AG04450 (cell line): ENCODE results near the gene MESD. TPM values are rescaled to one million over a fixed set of nuclear protein-coding genes. Genes with fewer than 3 reads are reported as not detected.

Experiments
- CTCF ChIA-PET: fragments of 300-600, 350-600 bp; formaldehyde crosslinking; extraction: SDS; loops from one replicate; lab custom pipeline; 2022; ENCODE audit warnings: antibody characterized with exemption, inconsistent platforms; lab: Charles Lee
- POLR2A ChIA-PET: fragments of 350-600 bp; formaldehyde crosslinking; extraction: SDS; loops from one replicate; lab custom pipeline; 2021; ENCODE audit warnings: antibody characterized with exemption, inconsistent platforms; lab: Yijun Ruan, JAX
- DNase-seq: peaks from one replicate; pipeline ENCODE4 v3.0.0-alpha.2; 2011; ENCODE audit warnings: low read depth, low spot score
- H3K27ac ChIP-seq: one replicate; pipeline ENCODE4 v1.5.1; 2012; ENCODE audit warnings: low read depth, low read length, control low read depth
- H3K27me3 ChIP-seq: one replicate; pipeline ENCODE4 v1.6.0; 2012; ENCODE audit warnings: low read length; ENCODE audit not compliant: control insufficient read depth, insufficient read depth
- H3K4me3 ChIP-seq: 2 replicates; pipeline ENCODE4 v1.5.1; 2011; ENCODE audit warnings: mild to moderate bottlenecking, low read depth, low read length, control low read depth
- H3K9me3 ChIP-seq: 2 replicates; pipeline ENCODE4 v1.5.1; 2012; ENCODE audit warnings: low read length; ENCODE audit not compliant: control insufficient read depth, insufficient read depth
- polyA plus RNA-seq: library from polyadenylated mRNA; depleted of rRNA; stranded (reverse); fragments of >200 nt; gene quantifications from 2 replicates; pipeline ENCODE4 v1.2.3, GENCODE V29; 2011
- TF ChIP-seq, protein P1 (sequence below): IDR thresholded peaks from 2 replicates; pipeline ENCODE4 v1.5.1; 2011; ENCODE audit warnings: low read depth, low read length, control low read depth, inconsistent platforms

The MESD gene
- polyA plus RNA-seq, 1 experiment: 23.9 TPM

- Histone ChIP-seq H3K9me3 (peaks cover 6% of the 10 kb centered on the region; the same call in 1 of the 2 replicates), H3K4me3 (peak overlapping the region; percentile 83; the same call in 1 of the 2 replicates), H3K27ac (no peak overlapping the region), H3K27me3 (no peaks in the 10 kb centered on the region)
- ChIA-PET POLR2A (no interaction called here), CTCF (interaction anchor here (2.0 kb wide), 1 partner anchor 263 kb away, joined by 6 read pairs; no protein-coding TSS in a partner anchor)
- TF ChIP-seq, protein P1, sequence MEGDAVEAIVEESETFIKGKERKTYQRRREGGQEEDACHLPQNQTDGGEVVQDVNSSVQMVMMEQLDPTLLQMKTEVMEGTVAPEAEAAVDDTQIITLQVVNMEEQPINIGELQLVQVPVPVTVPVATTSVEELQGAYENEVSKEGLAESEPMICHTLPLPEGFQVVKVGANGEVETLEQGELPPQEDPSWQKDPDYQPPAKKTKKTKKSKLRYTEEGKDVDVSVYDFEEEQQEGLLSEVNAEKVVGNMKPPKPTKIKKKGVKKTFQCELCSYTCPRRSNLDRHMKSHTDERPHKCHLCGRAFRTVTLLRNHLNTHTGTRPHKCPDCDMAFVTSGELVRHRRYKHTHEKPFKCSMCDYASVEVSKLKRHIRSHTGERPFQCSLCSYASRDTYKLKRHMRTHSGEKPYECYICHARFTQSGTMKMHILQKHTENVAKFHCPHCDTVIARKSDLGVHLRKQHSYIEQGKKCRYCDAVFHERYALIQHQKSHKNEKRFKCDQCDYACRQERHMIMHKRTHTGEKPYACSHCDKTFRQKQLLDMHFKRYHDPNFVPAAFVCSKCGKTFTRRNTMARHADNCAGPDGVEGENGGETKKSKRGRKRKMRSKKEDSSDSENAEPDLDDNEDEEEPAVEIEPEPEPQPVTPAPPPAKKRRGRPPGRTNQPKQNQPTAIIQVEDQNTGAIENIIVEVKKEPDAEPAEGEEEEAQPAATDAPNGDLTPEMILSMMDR: no peak
- DNase-seq: no peak
Measured at GRCh38 chr15:81003097-81003350, 13.4 kb upstream of the MESD start.

DNA sequence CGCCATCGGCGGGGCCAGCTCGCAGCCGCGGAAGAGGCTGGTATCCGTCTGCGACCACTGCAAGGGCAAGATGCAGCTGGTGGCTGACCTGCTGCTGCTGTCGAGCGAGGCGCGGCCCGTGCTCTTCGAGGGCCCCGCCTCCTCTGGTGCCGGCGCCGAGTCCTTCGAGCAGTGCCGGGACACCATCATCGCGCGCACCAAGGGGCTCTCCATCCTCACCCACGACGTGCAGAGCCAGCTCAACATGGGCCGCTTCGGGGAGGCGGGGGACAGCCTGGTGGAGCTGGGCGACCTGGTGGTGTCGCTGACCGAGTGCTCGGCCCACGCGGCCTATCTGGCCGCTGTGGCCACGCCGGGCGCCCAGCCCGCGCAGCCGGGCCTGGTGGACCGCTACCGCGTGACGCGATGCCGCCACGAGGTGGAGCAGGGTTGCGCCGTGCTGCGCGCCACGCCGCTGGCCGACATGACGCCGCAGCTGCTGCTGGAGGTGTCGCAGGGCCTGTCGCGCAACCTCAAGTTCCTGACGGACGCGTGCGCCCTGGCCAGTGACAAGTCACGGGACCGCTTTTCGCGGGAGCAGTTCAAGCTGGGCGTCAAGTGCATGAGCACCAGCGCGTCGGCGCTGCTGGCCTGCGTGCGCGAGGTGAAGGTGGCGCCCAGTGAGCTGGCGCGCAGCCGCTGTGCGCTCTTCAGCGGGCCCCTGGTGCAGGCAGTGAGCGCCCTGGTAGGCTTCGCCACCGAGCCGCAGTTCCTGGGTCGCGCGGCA, 12.9 kb upstream of the MESD start:
- Histone ChIP-seq H3K27me3 (no peaks in the 10 kb centered on the region), H3K27ac (no peak overlapping the region), H3K9me3 (peaks cover 6% of the 10 kb centered on the region; the same call in 1 of the 2 replicates), H3K4me3 (peak overlapping the region; percentile 83)
- DNase-seq: no peak
- POLR2A ChIA-PET: no interaction called here
- CTCF ChIA-PET: interaction anchor here (2.0 to 2.3 kb wide), 2 partner anchors 264 kb away, joined by 6 to 15 read pairs; no protein-coding TSS in a partner anchor
- TF ChIP-seq, protein P1: no peak

- CTCF ChIA-PET: interaction anchor here (2.3 kb wide), 1 partner anchor 264 kb away, joined by 15 read pairs; no protein-coding TSS in a partner anchor
Measured at GRCh38 chr15:81002009-81002330, 12.4 kb upstream of the MESD start.

DNA sequence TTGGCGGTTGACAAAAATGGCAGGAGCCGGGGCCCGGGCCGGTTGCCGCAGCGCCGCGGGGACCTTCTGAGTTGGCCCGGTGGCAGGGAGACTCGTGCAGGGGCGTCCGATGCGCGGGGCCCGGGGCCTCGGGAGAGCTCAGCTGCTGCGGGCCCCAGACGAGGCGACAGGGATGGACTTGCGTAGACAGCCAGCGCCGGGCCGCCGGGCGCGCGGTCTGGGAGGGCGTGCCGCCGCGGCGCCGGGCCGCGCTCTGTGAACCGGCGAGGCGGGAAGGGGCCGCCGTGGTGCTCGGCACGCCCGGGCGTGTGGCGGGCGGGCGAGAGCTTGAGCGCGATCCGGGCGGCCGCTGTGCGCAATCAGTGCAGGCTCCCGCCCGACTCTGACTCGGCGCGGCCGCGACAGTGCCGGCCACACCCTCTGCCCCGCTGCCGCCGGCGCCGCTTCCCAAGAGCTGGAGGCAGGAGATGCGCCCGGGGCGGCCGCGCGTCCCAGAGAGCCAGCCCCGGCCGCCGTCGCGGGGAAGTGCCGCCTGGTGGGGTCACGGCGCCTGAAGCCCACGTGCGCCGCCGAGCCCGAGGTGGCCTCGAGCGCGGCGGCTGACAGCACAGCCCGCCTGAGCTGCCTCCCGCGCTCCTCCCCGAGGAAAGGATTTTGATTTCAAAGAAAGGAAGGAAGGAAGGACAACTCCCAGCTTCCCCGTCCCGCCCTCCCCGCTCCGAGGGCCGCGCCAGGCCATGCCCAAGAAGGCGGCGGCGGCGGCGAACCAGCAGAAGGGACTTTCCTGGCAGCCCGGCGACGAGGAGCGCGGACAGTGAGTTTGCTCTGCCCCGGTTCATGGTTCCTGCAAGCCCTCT, 11.8 kb upstream of the MESD start:
- peak overlapping the region; percentile 83 for H3K4me3 ChIP-seq
- no peaks in the 10 kb centered on the region for H3K27me3 ChIP-seq
- peak overlapping the region; percentile 80 for H3K27ac ChIP-seq
- ChIA-PET CTCF (interaction anchor here (2.3 kb wide), 1 partner anchor 265 kb away, joined by 15 read pairs; no protein-coding TSS in a partner anchor), POLR2A (interaction anchor here (1.2 kb wide), 1 partner anchor 10 kb away, joined by 13 read pairs; no protein-coding TSS in a partner anchor)
- DNase-seq: no peak
- peaks cover 11% of the 10 kb centered on the region for H3K9me3 ChIP-seq
- TF ChIP-seq, protein P1: no peak

More at GRCh38 chr15:81002009-81002330, 12.4 kb upstream of the MESD start:
- peak overlapping the region; percentile 83 for H3K4me3 ChIP-seq
- H3K27ac ChIP-seq: no peak overlapping the region
- POLR2A ChIA-PET: no interaction called here
- no peaks in the 10 kb centered on the region for H3K27me3 ChIP-seq
- no peak for DNase-seq
- TF ChIP-seq, protein P1: no peak
- peaks cover 6% of the 10 kb centered on the region; the same call in 1 of the 2 replicates for H3K9me3 ChIP-seq
